ENCODE measurements around the gene TIMM17B. TPM values are rescaled to one million over a fixed set of nuclear protein-coding genes. Genes with fewer than 3 reads are reported as not detected.
"Not testable (repeated sequence)": the region's sequence is repeated elsewhere in the genome, so short reads cannot be mapped to it uniquely, and the experiment has no call there.

TIMM17B gene
- total RNA-seq, 2 donors from 2014 or later = 78.6 to 83.3 TPM

DNA sequence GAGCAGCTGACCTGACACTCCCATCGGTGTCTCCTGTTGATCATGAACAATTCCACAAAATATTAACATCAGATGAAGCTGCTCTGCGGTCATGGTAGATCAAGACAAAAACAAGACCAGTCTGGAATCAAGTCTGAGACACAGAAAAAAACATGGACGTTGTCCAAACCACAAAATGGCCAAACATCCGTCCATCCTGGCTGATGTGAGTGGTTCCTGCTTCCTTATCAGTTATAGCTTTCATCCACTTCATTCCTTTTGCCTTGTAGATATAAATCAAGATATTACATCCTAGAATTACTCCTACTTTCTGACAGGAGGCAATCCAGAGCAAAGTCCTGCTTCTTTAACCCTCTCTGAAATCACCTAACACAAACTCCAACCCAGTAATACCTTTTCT, 33.4 kb downstream of the TIMM17B start:
- Mint-ChIP-seq H3K9me3 (peaks cover 69% of the 10 kb centered on the region), H3K4me1 (no peaks in the 10 kb centered on the region), H3K27ac (no peak overlapping the region), H3K36me3 (ENCODE audit: low read depth) (peaks cover 2% of the 10 kb centered on the region), H3K27me3 (ENCODE audit: insufficient read depth) (peaks cover 5% of the 10 kb centered on the region), H3K4me3 (no peak overlapping the region)
- no peak overlapping the region for H3K4me3 ChIP-seq (ENCODE audit: low read length)
- H3K4me1 ChIP-seq (ENCODE audit: control insufficient read depth, insufficient read depth, low read length) = no peaks in the 10 kb centered on the region
- no peaks in the 10 kb centered on the region for H3K27me3 ChIP-seq (ENCODE audit: control insufficient read depth, insufficient read depth, low read length, poor library complexity, severe bottlenecking)
- DNase-seq = no peak
- H3K36me3 ChIP-seq (ENCODE audit: control insufficient read depth, insufficient read depth, low read length) = no peaks in the 10 kb centered on the region
- TF ChIP-seq, protein P1, sequence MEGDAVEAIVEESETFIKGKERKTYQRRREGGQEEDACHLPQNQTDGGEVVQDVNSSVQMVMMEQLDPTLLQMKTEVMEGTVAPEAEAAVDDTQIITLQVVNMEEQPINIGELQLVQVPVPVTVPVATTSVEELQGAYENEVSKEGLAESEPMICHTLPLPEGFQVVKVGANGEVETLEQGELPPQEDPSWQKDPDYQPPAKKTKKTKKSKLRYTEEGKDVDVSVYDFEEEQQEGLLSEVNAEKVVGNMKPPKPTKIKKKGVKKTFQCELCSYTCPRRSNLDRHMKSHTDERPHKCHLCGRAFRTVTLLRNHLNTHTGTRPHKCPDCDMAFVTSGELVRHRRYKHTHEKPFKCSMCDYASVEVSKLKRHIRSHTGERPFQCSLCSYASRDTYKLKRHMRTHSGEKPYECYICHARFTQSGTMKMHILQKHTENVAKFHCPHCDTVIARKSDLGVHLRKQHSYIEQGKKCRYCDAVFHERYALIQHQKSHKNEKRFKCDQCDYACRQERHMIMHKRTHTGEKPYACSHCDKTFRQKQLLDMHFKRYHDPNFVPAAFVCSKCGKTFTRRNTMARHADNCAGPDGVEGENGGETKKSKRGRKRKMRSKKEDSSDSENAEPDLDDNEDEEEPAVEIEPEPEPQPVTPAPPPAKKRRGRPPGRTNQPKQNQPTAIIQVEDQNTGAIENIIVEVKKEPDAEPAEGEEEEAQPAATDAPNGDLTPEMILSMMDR (conservative IDR thresholded peaks at IDR 0.05) = no peak
- H3K9me3 ChIP-seq (ENCODE audit: control insufficient read depth, low read length) = no peaks in the 10 kb centered on the region
- H3K9ac ChIP-seq (ENCODE audit: extremely low read depth, low read length, poor library complexity, severe bottlenecking) = no peak overlapping the region
- no peak overlapping the region for H3K27ac ChIP-seq (ENCODE audit: low read depth, low read length)
- 87 to 93% methylated on average over 2 to 4 of the region's 4 CpGs for WGBS, 2 experiments (ENCODE audit: insufficient coverage in 1 of 2, insufficient read length in 1 of 2)

DNA sequence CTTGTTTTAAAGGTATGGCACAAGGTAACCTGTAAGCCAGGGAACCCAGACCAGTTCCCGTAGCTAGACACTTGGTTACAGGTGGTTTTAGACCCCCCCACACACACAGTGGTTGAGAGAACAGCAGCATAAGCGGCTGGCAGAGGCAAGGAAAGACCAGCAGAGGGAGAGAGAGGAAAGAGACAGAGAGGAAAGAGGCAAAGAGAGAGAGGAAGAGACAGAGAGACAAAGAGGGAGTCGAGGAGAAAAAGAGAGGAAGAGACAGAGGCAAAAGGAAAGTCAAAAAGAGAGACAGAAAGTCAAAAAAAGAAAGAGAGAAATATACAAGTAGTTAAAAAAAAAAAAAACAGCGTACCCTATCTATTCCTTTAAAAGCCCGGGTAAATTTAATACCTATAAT, 42.7 kb downstream of the TIMM17B start:
- Histone ChIP-seq H3K36me3 (ENCODE audit: control insufficient read depth, insufficient read depth, low read length) (no peaks in the 10 kb centered on the region), H3K27ac (ENCODE audit: low read depth, low read length) (no peak overlapping the region), H3K9ac (ENCODE audit: extremely low read depth, low read length, poor library complexity, severe bottlenecking) (no peak overlapping the region), H3K4me1 (ENCODE audit: control insufficient read depth, insufficient read depth, low read length) (no peaks in the 10 kb centered on the region), H3K9me3 (ENCODE audit: control insufficient read depth, low read length) (peaks cover 4% of the 10 kb centered on the region), H3K4me3 (ENCODE audit: low read length) (no peak overlapping the region), H3K27me3 (ENCODE audit: control insufficient read depth, insufficient read depth, low read length, poor library complexity, severe bottlenecking) (no peaks in the 10 kb centered on the region)
- 46% methylated on average over 2 of the region's 5 CpGs; no CpG with 5 or more reads in 1 of the 2 experiments for WGBS, 2 experiments (ENCODE audit: insufficient coverage in 1 of 2, insufficient read length in 1 of 2)
- Mint-ChIP-seq H3K9me3 (peaks cover 75% of the 10 kb centered on the region), H3K4me3 (peak overlapping the region; percentile 22), H3K4me1 (peaks cover 5% of the 10 kb centered on the region), H3K27ac (peak overlapping the region; percentile 50), H3K36me3 (ENCODE audit: low read depth) (peaks cover 4% of the 10 kb centered on the region), H3K27me3 (ENCODE audit: insufficient read depth) (no peaks in the 10 kb centered on the region)
- TF ChIP-seq, protein P1 (conservative IDR thresholded peaks at IDR 0.05) = peak; percentile 60
- DNase-seq = peak; percentile 53

DNA sequence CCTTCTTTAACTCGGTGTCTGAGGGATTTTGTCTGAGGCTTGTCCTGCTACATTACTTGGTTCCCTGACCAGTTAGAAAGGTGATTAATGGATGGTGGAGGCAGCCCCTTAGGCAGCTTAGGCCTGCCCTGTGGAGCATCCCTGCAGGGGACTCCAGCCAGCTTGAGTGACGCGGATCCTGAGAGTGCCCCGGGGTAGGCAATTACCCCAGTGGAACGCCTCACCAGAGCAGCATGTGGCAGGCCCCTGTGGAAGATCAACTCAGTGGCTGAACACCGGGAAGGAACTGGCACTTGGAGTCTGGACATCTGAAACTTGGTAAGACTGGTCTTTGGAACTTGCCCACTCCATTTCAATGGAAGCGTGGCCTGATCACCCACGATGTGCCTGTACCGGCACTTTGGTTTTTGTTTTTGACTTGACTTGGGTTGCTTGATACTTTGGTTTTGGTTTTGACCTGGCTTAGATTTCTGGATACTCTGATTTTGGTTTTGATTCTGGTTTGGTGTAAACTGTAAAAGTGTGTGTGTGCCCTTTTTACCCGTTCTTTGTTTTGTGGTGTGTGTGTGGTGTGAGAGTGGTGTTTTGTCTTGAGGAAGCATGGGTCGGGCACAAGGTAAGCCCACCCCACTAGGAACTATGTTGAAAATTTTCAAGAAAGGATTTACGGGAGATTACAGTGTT, 43.3 kb downstream of the TIMM17B start:
- not testable (repeated sequence) for H3K27me3 Mint-ChIP-seq (ENCODE audit: insufficient read depth); H3K9me3 ChIP-seq (ENCODE audit: control insufficient read depth, low read length); H3K4me1 Mint-ChIP-seq; H3K4me3 ChIP-seq (ENCODE audit: low read length); H3K36me3 Mint-ChIP-seq (ENCODE audit: low read depth); DNase-seq; H3K4me1 ChIP-seq (ENCODE audit: control insufficient read depth, insufficient read depth, low read length); H3K9ac ChIP-seq (ENCODE audit: extremely low read depth, low read length, poor library complexity, severe bottlenecking); H3K27me3 ChIP-seq (ENCODE audit: control insufficient read depth, insufficient read depth, low read length, poor library complexity, severe bottlenecking); H3K36me3 ChIP-seq (ENCODE audit: control insufficient read depth, insufficient read depth, low read length); H3K4me3 Mint-ChIP-seq; H3K27ac ChIP-seq (ENCODE audit: low read depth, low read length); H3K27ac Mint-ChIP-seq
- peaks cover 74% of the 10 kb centered on the region for H3K9me3 Mint-ChIP-seq
- 93 to 98% methylated on average over 5 to 12 of the region's 12 CpGs for WGBS, 2 experiments (ENCODE audit: insufficient coverage in 1 of 2, insufficient read length in 1 of 2)

DNA sequence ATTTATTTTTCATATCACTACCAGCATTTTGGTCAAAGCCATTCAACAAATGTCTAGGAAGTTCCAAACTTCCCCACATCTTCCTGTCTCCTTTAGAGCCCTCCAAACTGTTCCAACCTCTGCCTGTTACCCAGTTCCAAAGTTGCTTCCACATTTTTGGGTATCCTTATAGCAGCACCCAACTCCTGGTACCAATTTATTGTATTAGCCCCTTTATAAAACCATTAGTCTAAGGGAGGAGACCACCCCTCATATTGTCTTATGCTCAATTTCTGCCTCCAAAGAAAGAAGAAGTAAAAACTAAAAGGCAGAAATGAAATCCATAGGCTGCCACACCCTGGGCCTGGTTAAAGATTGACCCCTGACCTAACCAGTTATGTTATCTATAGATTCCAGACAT, 44.1 kb downstream of the TIMM17B start:
- peaks cover 77% of the 10 kb centered on the region for H3K9me3 Mint-ChIP-seq
- H3K9ac ChIP-seq (ENCODE audit: extremely low read depth, low read length, poor library complexity, severe bottlenecking); H3K36me3 ChIP-seq (ENCODE audit: control insufficient read depth, insufficient read depth, low read length); H3K27me3 Mint-ChIP-seq (ENCODE audit: insufficient read depth); H3K4me1 ChIP-seq (ENCODE audit: control insufficient read depth, insufficient read depth, low read length); DNase-seq; H3K27ac ChIP-seq (ENCODE audit: low read depth, low read length); H3K27ac Mint-ChIP-seq; H3K4me1 Mint-ChIP-seq; H3K4me3 Mint-ChIP-seq; H3K27me3 ChIP-seq (ENCODE audit: control insufficient read depth, insufficient read depth, low read length, poor library complexity, severe bottlenecking); H3K36me3 Mint-ChIP-seq (ENCODE audit: low read depth); H3K9me3 ChIP-seq (ENCODE audit: control insufficient read depth, low read length); H3K4me3 ChIP-seq (ENCODE audit: low read length): not testable (repeated sequence)
